ENCODE results near the gene NRG2.

Gene NRG2

DNA sequence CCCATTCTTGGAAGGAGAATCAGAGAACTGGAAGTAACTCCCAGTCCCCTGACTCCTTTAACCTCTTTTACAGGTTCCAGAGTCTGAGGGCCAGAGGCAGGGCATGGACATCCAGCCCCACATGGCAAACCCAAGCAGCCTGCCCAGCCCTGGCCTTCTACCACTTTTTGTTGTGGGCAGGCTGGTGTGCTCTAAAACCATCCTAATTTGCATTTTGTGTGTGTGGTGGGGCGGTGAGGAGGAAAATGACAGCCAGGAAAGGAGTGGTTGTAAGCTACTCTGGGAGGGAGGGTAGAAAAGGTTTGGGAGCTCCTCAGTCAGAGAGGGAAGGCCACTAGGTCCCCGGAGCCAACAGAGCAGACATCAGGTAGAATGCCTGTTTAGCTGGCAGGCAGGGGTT, 156.9 kb downstream of the NRG2 start:
- in situ Hi-C loops (cut with MboI; ENCODE audit: low sequenced_read_pairs): no loop called here

DNA sequence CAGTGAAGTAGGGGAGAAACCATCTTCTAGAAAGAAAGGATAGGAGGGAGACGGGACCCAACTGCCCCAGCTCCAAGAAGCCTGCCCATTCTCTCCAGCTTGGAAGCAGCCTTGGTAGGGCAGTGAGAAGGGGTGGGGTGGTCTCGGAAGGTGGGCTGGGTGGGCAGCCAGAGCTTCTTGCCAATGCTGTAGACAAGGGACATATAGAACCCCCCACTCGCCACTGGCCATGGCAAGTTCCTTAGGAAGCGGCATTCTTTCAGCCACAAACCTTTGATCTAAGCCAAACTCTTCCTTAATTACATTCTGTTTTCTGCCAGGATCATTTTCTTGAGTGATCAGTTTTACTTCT, 157.3 kb downstream of the NRG2 start:
- in situ Hi-C loops (cut with MboI; ENCODE audit: low sequenced_read_pairs): no loop called here

DNA sequence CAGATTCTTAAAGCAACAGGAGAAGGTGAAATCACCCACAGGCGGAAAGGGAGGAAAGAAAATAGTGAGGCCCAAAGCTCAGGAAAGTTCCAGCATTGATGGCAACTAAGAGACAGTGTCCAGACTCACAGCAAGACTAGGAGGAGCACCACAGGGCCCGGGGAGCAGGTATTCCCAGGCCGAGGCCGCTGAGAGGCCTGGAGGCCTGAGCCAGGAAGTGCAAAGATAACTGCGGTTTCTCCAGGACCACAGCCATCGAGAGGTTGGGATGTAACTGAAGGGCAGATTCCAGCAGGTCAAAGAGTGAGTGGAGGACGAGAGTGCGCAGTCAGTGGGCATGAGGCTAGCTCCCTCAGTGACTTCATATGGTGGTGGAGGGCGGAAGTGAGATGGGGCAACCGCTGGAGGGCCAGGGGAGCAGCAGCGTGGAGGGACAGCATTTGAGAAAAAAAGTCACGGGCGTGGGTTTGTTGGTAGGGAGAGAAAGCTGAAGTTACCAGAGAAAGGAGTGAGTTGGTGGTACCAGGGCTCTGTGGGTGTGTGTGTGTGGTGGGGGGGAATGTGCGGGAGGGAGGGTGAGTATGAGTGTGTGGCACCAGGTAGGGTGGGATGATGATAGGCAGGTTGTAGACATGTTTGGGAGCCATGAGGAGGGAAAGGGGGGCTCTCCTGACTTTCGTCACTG, 157.8 kb downstream of the NRG2 start:
- in situ Hi-C loops (cut with MboI; ENCODE audit: low sequenced_read_pairs): no loop called here

DNA sequence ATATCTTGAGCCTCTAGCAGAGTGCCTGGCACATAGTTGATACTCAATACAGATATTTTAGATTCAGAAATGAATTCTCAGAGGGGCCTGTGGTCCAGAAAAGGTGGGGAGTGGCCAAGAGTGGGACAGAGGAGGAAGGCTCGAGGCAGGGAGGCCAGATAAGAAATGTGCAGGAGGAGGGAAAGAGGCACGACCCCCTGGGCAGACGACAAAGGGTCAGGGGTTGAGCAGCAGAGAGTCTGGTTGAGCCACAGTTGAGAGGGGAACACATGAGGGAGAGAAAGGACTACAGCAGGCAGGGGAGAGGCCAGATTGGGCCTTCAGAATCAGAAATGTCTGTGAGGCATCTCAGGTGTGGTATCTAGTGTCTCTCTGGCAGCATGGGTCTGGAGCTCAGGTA, 158.4 kb downstream of the NRG2 start:
- in situ Hi-C loops (cut with MboI; ENCODE audit: low sequenced_read_pairs): no loop called here

DNA sequence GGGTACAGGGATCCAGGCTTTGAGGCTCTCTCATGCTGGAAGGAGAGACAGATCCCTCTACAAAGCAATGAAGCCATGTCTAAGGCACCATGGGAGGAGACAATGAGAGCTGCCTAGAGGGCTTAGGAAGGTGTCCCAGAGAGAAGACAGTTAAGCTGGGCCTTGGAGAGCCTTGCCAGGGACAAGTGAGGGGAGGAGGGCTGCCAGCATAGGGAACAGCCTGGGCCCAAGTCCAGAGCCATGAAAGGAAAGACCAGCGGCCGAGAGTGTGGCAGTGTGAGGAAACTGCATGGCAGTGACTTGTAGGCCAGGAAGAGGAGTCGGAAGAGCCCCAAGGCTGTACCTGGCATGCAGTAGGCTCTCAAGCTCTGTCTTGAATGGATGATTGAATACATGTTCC, 159.0 kb downstream of the NRG2 start:
- in situ Hi-C loops (cut with MboI; ENCODE audit: low sequenced_read_pairs): no loop called here

DNA sequence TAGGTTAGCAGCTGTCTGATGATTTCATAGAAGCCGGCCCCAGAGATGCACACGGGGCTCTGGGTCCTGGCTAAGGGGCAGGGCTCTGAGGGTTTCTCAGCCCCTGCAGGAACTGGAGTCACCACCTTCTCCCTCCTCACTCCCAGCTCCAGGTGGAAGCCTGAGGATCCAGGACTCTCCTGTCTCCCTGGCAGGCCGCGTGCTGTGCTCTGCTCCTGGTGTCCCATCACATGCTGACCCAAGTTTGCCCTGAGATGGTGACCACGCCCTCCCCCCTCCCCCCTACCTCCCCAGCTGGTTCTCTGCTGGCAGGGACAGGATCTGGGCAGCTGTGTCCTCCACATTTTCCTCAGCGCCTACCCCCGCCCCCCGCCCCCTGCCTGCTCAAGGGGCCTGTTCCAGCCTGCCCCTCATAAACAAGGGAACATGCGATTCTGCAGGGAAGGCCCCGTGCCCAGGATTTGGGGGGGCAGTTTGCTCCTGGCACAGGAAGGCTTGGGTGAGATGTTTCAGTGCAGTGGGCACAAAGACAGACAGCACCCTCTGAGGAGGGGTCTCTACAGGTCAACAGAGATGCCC, 160.0 kb downstream of the NRG2 start:
- in situ Hi-C loops (cut with MboI; ENCODE audit: low sequenced_read_pairs): no loop called here

DNA sequence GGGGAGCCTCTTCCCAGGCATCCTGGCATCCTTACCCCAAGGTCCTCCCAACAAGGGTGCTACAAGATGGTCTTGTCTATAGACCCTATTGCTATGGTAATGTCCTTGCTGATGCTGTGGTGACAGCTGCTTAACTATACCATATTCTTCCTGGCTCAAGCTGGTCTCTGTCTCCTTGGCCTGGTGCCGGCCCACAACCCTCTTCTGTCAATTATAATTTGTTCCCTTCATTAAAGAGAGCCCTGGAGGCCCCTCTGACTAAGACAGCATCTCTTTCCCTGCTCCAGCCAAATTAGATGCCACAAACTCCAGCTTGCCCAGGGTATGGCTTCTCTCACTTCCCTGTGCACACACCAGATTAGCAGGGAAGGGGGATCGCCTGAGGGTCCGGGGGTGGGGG, 160.8 kb downstream of the NRG2 start:
- in situ Hi-C loops (cut with MboI; ENCODE audit: low sequenced_read_pairs): no loop called here

DNA sequence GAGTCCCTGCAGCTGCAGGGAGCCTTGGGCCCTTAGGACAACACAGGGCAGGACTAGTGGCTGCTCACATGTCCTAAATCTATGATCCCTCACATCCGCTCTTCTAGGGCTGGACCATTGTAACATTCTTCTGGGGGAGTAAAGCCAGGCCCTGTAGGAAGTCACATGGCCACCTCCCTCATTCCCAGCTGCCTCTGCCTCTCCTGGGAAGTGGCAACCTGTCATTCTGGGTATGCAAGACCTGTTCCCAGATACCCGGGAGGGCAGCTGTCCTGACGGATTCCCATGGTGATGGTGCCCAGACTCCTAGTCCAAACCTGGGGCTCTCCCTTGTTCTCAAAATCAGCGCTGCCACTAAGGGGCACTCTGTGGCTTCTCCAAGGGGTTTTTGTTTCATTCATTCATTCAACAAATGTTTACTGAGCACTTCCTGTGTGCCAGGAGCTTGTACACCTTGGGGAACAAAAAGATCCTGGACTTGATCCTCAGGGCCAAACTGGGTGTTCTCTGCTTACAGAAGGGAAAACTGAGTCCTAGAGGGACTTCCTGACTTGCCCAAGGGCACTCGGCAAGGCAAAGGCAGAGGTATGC, 161.9 kb downstream of the NRG2 start:
- in situ Hi-C loops (cut with MboI; ENCODE audit: low sequenced_read_pairs): no loop called here

DNA sequence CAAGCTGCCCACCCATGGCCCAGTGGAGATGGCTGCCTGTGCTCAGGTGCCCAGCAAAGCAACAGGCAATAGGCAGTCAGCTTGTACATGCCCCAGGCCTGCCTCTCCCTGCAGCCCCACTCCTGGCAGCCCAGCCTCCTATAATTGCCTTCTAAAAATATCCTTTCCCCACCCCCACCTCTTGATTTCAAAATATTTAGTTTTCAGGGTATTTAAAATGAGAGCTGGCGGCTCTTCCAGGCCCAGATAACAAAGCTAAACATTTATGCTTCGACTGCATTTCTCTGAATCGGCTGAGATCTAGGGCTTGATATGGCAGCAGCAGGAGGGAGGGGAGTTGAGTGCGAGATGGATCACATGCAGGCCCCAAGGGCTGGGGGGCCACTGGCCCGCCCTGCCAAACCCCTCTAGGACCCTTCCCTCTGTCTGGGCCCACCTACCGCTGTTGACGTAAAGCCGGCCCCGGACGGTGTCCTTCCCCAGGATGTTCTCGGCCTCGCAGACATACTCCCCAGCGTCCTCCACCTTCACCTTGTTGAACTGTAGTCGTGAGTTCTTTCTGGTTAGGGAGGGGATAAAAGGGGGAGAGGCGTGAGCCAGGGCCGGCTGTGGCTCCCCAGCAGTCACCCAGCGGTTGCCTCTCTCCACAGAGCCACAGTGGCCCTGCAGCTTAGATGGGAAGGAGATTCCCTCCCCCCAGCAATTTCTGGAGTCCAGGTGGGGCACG, 162.5 kb downstream of the NRG2 start:
- in situ Hi-C loops (cut with MboI; ENCODE audit: low sequenced_read_pairs): no loop called here

DNA sequence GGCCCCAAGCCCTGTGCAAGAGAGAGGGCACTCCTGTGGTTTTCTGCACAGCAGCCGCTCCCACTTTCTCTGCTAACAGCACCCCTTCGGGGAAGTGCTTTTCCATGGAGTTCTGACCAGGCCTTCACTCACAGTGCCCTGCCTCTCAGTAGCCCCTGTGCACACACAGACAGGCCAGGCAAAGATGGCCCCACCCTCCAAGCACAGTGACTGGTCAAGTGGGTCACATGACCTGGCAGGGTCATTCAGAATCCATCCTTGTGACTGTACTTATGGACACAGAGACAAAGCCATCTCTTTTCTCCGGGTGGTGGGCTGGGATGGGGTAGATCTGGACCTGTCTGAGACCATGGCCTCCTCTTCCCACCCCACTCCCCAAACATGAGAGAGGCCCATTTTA, 165.0 kb downstream of the NRG2 start:
- in situ Hi-C loops (cut with MboI; ENCODE audit: low sequenced_read_pairs): no loop called here

DNA sequence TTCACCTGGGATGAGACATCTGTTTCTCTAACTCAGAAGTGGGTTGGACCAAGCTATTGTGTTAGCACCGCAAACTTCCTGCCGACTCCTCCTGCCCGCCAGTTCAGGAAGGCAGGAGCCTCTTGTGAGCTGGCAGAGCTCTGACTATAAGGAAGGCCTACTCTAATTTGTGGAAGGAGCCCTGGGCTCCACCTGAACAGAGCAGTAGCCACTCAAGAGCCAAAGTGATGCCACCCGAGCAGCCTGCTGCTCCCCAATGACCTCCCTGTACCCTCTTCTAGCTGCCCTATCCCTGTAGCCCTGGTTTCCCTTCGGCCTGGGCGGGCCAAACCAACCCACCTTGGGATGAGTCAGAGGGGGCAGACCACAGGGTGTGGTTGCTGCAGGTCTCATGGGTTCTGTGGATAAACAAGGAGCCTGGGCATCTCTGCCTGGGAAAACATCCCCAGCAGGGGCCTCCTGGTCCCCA, 165.9 kb downstream of the NRG2 start:
- in situ Hi-C loops (cut with MboI; ENCODE audit: low sequenced_read_pairs): no loop called here

DNA sequence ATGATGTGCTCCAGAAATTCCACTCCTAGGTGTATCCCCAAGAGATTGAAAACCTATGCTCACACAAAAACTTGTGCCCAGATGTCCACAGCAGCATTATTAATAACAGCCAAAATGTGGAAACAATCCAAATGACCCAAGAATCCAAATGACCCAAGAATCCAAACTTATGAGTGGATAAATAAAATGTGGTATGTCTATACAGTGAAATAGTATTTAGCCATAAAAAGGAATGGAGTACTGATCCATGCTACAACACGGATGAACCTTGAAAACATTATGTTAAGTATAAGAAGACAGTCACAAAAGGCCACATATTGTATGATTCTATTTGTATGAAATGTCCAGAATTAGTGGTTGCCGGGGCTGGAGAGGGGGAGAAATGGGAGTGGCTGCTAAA, 167.1 kb downstream of the NRG2 start:
- in situ Hi-C loops (cut with MboI; ENCODE audit: low sequenced_read_pairs): no loop called here

DNA sequence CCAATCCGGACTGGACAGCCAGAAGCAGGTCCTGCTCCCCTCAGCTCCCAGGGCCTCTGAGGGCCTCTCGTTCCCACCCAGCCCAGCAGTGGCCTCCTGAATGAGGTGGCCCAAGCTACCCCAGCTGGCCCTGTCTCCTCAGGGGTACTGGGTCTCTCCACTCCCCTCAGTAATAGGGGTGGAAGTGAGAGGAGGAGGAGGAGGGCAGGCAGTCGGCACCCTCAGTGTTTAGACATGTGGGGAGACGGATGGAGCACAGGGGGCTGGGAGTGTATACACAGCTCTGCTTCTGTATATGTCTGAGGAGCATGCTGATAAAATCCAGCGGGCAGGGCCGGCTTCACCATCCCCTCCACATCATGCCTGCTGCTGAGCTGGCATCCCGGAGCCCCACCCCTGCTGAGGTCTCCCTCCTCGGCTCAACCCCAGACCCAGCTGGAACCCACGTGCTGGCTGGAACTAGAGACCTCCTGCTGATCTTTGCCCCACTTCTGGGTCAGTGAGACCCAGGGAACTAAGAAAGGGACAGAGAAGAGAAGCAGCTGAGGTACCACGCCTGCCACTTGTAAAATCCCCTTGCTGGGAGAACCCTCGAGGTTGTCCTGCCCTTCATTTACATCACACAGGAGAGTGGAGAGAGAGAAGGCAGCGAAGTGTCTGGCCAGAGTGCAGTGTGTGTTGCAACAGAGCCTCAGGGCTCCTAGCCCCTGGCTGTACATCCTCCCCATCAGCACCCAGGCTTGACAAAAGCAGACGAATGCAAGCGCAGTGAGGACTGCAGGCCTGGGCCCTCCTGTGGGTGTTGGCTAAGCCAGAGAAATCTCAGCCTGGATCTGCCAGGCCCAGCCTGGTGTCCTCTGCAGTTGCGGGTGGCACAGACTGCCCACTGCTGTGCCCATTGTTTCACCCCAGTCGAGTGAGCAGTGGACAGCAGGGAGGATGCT, 170.0 kb downstream of the NRG2 start:
- in situ Hi-C loops (cut with MboI; ENCODE audit: low sequenced_read_pairs): no loop called here

DNA sequence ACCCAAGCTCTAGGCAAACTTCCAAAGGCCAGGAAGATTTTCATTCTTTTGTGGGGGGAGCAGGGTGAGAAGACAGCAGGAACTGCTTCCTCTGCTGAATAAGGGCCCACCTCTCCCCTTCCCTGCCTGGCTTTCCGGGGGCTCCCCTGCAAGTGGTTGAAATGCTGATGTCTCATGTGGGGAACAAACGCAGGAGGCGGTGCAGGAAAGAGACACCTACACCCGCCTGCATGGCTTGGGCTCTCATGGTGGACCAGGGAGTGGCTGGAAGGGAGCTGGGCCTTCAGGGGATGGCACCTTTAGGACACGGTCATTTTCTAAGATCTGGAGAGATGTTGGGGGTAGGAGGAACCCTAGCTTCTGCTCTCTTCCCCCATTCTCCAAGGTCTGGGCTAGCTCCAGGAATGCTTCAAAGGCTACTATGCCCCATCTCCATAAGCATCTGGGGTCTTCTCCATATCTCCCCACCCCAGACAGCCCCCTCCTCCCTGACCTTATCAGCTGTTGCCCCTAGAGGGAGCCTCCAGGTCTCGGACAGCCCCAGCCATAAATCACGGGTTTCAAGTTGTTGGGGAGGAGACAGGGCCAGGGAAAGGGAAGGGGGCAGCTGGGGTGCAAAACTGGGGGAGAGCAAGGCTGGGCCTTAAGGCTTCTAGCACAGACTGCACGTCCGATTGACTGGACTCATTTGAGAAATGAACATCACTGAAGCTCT, 170.9 kb downstream of the NRG2 start:
- in situ Hi-C loops (cut with MboI; ENCODE audit: low sequenced_read_pairs): no loop called here

DNA sequence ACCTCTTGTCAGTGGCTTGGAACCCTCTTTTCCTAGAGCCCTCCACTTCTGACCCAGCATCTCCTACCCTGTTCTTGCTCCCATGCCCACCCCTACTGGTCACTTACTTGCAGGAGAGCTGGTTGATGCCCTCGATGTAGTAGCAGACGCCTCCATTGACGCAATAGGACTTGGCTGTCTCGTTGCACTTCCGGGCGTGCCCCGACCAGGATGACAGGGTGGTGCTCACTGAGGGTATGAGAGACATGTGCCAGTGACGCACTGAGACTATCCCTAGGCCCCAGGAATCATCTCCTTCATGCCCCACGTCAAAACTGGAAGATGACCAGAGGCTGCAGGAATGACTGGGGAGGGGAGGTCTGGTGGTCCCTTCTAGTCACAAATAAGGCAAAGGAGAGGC, 171.5 kb downstream of the NRG2 start:
- in situ Hi-C loops (cut with MboI; ENCODE audit: low sequenced_read_pairs): no loop called here

DNA sequence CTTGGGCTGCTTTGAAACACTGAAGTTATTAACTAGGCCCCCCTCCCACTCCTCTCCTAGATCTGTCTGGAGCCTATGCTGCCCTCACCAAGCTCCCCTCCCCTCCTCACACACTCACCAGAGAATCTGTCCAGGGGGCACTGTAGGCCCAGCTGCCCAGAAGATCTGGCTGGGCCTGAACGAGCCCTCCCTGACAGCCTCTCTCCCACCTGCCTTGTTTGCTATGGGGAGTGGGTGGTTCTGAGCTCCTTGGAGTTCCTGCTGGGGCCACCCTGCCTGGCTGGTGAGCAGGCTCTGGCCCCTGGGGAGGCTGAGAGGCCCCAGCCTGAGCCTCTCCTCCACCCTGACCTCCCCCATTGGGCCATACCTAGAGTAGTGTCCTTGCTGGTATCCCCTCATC, 172.4 kb downstream of the NRG2 start:
- in situ Hi-C loops (cut with MboI; ENCODE audit: low sequenced_read_pairs): no loop called here

DNA sequence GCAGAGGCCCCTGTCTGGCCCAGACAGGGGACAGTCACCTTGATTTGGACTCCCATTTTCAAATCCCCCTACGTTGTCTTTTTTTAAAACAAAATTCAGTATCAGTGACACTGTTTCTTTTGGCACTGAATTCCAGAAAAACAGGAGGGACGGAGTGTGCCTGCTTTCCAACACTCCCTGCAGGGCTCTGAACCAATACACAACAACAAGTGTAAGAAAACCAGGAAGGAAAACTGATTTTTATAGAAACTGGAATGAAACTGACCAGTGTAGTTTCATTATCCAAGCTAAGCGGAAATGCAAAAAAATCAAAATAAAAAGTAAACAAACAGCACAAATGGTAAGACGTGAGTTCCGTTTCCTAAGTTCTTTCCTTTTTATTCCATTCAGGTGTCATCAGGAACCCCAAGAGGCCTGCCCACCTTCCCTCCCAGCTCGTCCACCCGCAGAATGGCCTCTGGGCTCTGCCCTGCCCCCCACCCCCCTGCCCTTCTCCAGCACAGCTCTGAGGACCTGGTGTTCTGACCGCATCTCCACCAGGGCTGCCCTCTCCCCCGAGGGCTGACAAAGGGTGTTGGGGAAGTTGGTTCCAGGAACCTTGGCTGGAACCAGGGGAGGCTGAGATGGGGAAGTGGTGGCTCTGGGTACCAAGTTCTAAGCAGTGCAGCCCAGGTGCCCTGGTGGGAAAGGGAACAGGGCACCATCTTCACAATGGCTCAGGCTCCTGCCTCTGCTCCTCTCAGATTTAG, 173.9 kb downstream of the NRG2 start:
- in situ Hi-C loops (cut with MboI; ENCODE audit: low sequenced_read_pairs): no loop called here

DNA sequence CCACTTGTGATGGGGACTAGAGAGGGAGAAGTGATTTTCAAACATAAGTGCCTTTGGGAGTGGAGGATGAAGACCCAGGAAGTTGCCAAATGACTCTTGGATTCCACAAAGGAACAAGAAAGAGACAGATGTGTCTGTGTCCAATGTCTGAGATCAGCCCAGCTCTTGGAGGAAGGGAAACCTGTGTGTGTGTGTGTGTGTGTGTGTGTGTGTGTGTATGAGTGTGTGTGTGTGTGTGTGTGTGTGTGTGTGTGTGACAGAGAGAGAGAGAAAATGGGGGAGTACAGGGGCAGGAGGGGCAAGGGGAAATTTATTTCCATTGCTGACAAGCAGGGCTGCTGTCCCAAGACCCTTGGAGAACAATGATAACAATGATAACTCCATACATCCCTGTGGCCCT, 175.5 kb downstream of the NRG2 start:
- in situ Hi-C loops (cut with MboI; ENCODE audit: low sequenced_read_pairs): no loop called here

DNA sequence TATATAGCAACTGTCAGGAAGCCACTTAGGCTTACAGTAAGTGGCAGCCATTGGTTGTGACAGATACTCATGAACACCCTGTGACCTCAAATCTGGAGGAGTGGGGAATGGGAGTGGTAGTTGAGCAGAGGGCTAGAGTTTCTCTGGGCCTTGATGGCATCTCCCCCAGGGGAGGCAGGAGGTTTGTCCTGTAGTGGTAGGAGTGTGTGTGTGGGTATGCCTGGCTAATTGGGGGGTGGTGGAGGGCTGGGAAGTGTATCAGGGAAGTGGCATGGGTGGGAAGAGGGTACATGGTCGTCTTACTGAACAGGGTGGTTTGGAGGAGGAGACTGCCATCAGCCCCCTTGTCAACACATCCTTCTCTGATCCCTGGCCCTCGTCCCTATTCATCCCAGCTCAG, 176.0 kb downstream of the NRG2 start:
- in situ Hi-C loops (cut with MboI; ENCODE audit: low sequenced_read_pairs): no loop called here
